Right forelimb (tissue), 1 donor: Measurements from ENCODE around the gene TM2D1.
"Not testable (repeated sequence)": the region's sequence is repeated elsewhere in the genome, so short reads cannot be mapped to it uniquely, and the experiment has no call there.

ENCODE experiments used
- DNase-seq: peaks from one replicate; pipeline ENCODE4 v3.0.0-alpha.2; 2018

The TM2D1 gene

GRCh38 chr1:61711969-61712368 lies 13.0 kb downstream of the TM2D1 start:
- DNase-seq: no peak

- DNase-seq: not testable (repeated sequence)
These were observed 13.7 kb downstream of the TM2D1 start for GRCh38 chr1:61711257-61711656.

- DNase-seq: no peak
These were observed 15.0 kb downstream of the TM2D1 start for GRCh38 chr1:61709908-61710289.

- no peak for DNase-seq
These were observed 15.7 kb downstream of the TM2D1 start for GRCh38 chr1:61708953-61709907.

- DNase-seq: no peak
These were observed 24.8 kb downstream of the TM2D1 start for GRCh38 chr1:61699911-61700851.

- DNase-seq: no peak
These were observed 32.7 kb downstream of the TM2D1 start for GRCh38 chr1:61692155-61692800.

- no peak for DNase-seq
These were observed 37.0 kb downstream of the TM2D1 start for GRCh38 chr1:61687901-61688300.

- DNase-seq: no peak
These were observed 42.0 kb downstream of the TM2D1 start for GRCh38 chr1:61682891-61683290.

GRCh38 chr1:61680500-61680899 lies 44.4 kb downstream of the TM2D1 start:
- no peak for DNase-seq

- not testable (repeated sequence) for DNase-seq
These were observed 48.1 kb downstream of the TM2D1 start for GRCh38 chr1:61676881-61677280.

- DNase-seq: no peak
These were observed 50.7 kb downstream of the TM2D1 start for GRCh38 chr1:61674221-61674620.

GRCh38 chr1:61672376-61672775 lies 52.6 kb downstream of the TM2D1 start:
- DNase-seq: no peak

- no peak for DNase-seq
These were observed 54.5 kb downstream of the TM2D1 start for GRCh38 chr1:61670445-61670844.

GRCh38 chr1:61670016-61670415 lies 54.9 kb downstream of the TM2D1 start:
- DNase-seq: no peak

- DNase-seq: no peak
These were observed 65.9 kb downstream of the TM2D1 start for GRCh38 chr1:61659061-61659460.

- no peak for DNase-seq
These were observed 69.5 kb downstream of the TM2D1 start for GRCh38 chr1:61655453-61655852.

- no peak for DNase-seq
These were observed 70.9 kb downstream of the TM2D1 start for GRCh38 chr1:61654067-61654466.

GRCh38 chr1:61648983-61649742 lies 75.8 kb downstream of the TM2D1 start:
- no peak for DNase-seq

- DNase-seq: no peak
These were observed 77.8 kb downstream of the TM2D1 start for GRCh38 chr1:61647142-61647541.

GRCh38 chr1:61645476-61645875 lies 79.5 kb downstream of the TM2D1 start:
- DNase-seq: no peak

- DNase-seq: no peak
These were observed 80.6 kb downstream of the TM2D1 start for GRCh38 chr1:61644303-61644702.
